ENCODE results near the gene LRRTM4.

The LRRTM4 gene

DNA sequence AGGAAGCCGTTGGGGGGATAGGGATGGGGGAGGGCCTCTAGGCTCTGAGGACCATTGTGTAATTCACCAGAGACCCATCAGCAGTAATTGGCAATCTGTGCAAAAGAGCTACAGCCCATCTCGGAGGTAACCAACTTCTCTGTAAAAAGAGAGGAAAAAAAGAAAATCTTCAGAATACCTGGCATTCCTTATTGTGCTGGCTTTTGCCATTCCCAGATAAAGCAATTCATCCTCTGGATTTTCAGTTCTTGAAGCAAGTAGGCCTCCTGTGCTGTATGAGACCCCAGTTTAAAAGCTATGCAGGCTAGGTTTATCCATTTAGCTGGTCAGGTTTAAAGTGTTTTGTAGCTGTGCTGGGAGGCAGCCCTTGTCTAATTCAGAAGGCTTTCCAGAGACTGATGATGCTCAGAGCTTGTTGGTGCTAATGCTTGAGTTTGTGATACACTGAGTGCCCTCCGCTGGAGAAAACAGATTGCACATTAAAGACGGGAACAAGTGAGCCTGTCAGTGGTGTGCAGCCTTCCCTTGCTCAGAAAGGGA is at the start of gene LRRTM4:
TSS of gene LRRTM4 (minus strand) at position 446 of the 540 bp plus-strand sequence.
- no peak for DNase-seq (ENCODE audit: low read depth)

DNA sequence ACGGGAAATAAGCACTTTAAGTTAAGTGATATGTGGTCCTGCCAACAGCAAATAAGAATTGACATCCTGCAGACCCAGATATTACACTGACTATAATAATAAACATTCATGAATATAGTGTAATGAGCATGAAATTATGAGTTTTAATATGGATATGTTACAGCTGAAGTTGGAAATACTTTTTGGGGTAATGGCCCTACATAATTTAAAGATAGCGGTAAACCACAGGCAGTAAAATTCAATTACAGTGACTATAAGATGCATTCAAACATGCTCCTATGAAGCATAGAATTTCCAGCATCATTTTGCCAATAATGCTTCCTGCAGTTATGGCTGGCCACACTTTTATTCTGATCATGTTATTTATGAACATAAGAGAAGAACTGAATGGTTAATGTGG is 49.4 kb upstream of the LRRTM4 start:
- DNase-seq (ENCODE audit: low read depth) = no peak

DNA sequence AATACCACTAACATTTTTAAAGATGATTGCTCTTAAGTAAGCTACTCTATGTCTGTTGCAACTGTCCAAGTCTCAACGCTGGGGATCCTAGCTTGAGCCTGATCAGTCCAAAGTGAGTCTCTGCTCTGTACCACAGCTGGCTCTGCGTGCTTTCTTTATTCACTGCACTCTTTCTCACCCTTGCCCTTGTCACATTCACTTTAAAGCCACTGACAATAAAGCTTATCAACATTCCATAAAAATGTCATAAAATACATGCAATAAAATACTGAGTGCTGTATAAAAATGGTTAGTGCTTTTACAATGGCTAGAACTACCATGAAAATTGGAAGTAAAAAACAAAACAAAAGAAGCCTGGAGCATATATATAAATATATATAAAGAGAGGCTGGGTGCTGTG is 45.5 kb upstream of the LRRTM4 start:
- no peak for DNase-seq (ENCODE audit: low read depth)

DNA sequence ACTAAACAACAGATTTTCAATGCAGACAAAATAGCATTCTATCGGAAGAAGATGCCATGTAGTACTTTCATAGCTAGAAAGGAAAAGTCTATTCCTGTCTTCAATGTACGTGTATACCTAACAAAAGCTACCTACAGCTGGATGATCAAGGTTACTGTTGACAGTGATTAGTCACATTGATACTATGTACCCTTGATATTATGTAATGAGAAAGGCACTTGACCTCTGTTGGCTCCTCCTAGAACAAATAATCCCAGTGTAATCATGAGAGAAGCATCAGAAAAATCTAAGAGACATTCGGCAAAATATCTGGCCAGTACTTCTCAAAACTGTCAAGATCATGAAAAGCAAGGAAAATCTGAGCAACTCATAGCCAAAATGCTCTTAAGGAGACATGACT is 44.4 kb upstream of the LRRTM4 start:
- DNase-seq (ENCODE audit: low read depth) = no peak

DNA sequence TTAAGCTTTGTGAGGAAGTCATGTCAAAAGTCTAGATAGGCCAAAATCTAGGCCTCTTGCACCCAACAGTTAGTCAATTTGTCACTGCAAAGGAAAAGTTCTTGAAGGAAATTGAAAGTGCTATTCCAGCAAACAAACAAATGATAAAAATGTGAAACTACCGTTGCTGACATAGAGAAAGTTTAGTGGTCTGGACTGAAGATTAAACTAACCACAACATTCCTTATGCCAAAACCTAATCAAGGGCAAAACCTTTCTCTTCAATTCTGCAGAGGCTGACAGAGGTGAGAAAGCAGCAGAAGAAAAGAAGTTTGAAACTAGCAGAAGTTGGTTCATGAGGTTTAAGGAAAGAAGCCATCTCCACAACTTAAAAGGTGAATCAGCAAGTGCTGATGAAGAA is 44.0 kb upstream of the LRRTM4 start:
- no peak for DNase-seq (ENCODE audit: low read depth)

DNA sequence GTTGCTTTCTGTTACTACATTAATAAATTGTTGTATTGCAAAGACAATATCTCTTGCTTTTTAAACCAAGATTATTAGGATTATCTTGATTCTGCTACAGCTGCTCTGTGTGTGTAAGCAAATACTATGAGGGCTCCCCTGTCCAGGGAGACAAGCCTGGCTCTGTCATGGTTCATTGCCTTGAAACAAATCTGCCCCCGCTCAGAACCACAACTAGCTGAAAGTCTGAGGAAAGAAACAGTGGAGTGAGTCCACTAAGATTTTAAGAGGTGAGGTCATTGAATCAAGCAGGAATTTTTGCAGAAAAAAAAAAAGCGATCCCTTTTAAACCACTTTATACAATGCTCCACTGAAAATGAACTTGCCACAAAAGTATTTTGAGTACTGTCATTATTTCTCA is 30.8 kb upstream of the LRRTM4 start:
- DNase-seq (ENCODE audit: low read depth) = no peak

DNA sequence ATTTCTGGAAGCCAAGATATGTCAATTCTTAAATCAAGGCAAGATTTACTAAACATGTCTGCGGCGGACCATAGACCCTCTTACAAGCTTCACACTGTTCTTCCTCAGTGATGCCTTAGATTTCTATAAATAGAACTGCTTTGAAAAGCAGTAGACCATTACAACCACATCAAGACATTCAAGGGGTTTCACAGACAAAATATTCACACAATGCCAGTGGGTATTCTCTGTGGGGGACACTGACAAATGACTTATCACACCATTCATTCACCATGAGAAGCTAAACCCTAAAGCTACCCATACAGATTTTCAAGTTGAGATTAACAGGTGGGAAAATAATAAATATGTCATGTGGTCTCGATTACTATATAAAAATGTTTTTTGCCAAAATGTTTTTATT is 15.9 kb upstream of the LRRTM4 start:
- DNase-seq (ENCODE audit: low read depth) = no peak

DNA sequence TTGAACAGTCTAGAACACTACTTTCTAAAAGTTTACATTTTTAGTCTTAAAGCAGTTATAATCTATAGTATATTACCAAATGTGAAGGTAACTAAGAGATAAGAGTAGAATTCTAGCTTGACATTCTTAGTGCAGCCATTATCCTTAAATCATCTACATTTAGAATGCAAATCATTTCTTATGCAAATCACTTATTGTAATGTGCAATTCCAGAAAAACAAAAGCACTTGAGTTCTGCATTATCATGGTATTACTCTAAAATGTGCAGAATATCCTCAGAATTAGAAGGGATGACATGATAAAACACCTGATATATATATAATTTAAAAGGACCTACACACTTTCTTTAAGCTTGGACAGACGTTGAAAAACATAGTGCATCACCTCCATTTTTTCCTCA is 712 bp upstream of the LRRTM4 start:
- no peak for DNase-seq (ENCODE audit: low read depth)

DNA sequence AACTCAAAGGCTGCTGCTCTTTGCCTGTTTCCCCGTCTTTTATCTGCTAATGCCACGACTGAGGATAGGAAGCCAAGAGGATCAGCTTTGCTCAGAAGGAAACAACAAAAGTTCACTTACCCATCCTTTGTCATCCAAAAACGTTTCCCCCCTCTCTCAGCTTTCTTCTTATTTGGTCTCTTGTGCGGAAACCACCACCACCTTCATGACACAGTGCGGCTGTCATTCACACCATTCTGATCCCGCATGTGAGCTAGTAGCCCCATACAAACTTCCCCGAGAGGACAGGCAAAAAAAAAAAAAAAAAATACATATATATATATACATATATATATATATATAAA is 656 bp downstream of the LRRTM4 start:
- no peak for DNase-seq (ENCODE audit: low read depth)

DNA sequence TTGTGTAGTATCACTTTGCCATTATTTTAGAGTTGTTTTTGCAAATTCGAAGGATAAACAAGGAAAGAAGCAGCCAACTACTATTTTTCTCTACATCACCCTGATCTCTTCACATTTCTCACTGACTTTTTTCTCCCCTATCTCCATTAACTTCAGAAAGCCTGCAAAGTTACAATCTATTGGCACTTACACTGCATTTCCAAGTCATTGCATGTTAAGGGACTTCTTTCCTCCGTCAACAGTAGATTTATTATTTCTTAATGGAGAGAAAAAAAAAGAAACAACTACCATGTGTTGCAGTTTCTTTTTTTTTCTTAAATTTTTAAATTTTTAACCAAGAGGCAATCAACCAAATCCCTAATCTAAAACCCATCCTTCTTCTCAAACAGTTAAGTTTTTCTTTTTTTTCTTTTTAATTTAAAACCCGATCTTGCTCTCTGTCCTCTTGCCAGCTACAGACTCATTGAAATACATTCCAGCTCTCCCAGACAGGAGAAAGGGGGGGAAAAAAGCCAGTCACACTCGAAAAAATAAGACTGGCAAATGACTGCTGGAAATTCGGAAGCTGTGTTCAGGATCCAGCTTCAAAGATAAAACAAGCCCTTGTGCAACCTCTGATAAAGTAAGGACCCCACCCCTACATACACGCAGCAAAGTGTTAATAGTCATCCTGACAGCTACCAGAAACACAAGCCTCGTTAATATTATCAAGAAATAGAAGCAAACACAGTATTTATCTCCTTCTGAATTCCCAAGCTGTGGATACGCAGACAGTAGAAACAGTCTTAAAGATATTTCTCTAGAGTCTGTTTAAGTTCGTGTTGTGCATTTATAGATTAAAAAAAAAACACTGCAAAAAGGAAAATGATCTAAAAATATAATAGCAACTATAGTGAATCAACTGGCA is 1.3 kb downstream of the LRRTM4 start:
- DNase-seq (ENCODE audit: low read depth) = no peak

DNA sequence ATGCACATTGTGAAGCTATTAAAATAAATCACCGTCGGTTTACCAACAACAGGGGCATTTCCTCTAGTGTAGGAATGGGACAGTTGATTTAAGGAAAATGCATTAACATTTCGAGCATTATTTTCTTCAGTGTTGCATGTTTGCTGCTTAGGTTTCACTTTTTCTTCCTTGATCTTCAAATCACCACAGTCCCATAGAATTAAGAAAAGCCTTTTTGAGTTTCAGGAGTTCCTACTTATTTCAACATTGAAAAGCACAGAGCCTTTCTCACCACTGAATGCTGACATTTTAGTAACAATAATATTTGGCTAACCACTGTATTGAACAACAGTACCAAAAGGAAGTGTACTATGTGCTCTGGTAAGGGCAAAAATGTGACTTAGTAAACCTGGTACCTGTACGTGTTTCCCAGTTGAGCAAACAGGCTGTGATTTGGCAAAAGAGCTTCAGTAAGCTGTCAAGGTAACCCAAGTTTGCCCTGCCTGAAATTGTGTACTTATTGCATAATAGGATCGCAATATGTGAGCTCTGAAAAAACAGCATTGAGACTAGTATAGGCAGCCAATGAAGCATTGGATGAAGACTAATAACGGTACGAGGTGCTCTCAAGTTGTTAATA is 2.2 kb downstream of the LRRTM4 start:
- DNase-seq (ENCODE audit: low read depth) = no peak

DNA sequence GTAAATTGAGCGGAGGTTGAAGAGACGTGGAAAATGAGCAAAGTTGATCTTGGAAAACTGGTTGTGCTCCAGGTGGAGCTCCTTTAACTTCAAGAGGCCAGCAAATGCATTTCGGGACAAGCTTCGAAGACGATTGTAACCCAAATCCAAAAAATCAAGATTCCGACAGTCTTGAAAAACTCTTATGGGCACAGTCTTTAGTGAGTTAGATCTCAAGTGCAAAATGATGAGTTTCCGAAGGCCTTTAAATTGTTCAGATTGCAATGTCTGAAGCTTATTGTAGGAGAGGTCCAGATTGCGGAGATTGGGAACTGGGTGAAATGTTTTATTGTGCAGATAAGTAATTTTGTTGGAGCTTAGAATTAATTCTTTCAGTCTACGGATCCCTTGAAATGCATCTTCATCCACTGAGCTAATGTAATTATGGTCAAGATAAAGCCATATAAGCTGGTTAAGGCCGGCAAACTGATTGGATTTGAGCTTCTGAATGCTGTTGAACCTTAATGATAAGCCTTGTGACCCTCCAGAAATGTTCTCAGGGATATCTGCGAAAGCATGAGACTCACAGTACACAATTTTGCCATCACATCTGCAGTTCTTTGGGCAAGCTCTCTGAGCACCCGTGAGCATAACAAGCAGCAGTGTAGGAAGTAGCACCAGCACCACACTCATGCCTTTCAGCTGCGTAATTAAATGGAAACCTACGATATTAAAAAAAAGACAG is 2.9 kb downstream of the LRRTM4 start:
- DNase-seq (ENCODE audit: low read depth) = no peak

DNA sequence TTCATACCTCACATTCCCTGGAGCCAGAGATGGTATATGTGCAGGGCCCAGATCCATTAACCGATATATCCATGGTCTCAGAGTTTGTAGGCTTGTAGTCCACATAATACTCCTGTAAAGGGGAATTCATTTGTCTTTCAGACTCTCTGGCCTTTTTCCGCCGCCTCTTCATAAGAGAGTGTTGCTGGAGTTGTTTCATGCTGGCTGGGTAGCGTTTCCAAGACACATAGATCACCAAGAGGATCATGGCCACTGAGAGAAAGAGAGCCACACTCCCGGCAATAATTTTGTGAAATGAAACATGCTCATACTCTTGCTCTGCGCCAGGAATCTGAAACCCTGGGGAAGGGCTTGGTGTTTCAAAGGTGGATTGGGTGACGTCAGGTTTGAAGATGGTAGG is 3.9 kb downstream of the LRRTM4 start:
- no peak for DNase-seq (ENCODE audit: low read depth)

DNA sequence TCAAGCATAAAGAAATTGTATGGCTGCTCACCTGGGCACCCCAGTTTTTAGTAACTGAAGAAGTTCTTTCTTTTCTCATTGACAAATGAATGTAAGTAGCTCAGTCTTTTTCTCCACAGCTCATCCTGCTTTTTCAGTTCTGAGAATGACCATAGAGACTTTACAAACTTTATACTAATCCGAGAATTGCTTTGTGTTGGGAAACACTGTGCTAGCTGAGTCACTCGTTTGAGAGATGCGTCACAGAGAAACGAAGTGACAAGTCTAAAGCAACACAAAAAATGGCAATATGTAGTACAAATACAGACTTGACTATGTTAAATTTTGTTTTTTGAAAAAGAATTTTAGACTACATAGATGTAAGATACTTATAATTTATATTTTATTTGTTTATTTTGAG is 9.0 kb downstream of the LRRTM4 start:
- no peak for DNase-seq (ENCODE audit: low read depth)

DNA sequence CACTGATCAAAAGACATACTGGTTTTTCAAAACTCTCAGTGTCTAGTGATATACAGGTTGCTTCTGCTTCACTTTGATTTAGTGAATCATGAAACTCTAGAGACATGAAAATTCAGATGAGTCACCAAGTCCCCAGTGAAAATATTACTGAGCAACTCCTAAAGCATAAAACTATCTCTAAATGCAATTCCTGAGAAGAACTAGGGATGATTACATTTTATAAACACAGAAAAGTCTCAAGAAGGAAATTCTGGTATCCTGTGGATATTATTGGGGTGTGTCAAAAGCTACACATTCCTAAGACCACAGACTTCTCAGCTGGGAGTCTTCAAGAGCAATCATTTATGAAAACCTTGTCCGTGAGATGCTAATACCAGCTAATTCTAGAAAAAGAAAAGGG is 9.7 kb downstream of the LRRTM4 start:
- no peak for DNase-seq (ENCODE audit: low read depth)

DNA sequence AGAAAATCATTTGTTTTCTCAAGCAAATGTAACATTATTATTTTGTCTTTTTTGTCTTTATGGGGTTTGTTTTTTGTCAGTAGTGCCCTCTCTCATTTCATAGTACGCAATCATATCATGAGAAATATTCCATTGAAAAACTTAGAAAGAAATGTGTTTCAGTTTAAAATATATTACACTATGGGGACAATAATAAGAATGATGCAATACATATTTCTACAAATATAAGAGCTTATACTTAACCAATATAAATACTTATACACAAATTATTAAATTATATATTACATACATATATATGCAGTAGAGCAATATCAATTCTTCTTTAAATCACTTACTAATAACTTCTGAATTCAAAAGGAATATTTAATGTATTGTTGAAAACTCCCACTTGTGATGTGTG is 13.7 kb downstream of the LRRTM4 start:
- DNase-seq (ENCODE audit: low read depth) = no peak

DNA sequence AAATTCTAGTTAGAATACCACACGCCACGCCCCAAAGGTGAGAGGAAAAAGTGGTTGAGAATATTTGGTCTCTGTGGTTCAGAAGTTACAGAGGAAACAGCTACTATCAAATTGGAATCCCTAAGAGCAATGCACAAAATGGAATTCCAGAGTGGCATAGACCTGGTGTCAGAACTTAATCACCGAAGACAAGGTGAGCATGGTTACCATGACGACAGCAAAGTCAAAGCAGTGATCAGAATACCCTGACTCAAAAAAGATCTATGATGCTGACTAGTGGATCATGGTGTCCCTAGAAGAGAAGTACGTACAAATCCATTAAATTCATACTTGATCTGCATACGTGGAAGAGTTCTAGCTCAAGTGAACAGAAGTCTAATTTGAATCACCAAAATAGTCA is 14.5 kb downstream of the LRRTM4 start:
- DNase-seq (ENCODE audit: low read depth) = no peak

DNA sequence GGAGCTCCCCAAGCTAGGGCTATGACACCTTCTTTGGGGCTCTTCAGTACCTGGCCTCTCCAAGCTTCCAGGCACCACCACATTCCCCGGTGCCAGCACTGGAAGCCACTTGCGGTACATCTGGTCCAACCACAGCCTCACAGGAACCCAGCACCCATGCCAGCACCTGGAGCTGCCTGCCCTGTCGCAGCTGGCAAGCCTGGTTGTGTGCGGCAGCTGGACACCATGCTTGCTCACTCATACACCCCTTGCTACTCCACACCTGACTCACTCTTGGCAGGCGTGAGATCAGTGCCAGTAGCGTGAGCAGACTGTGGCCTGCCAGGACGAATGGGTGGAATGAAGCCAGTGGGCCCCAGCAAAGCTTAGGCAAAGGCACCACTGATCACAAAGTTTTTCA is 34.0 kb downstream of the LRRTM4 start:
- DNase-seq (ENCODE audit: low read depth) = no peak

DNA sequence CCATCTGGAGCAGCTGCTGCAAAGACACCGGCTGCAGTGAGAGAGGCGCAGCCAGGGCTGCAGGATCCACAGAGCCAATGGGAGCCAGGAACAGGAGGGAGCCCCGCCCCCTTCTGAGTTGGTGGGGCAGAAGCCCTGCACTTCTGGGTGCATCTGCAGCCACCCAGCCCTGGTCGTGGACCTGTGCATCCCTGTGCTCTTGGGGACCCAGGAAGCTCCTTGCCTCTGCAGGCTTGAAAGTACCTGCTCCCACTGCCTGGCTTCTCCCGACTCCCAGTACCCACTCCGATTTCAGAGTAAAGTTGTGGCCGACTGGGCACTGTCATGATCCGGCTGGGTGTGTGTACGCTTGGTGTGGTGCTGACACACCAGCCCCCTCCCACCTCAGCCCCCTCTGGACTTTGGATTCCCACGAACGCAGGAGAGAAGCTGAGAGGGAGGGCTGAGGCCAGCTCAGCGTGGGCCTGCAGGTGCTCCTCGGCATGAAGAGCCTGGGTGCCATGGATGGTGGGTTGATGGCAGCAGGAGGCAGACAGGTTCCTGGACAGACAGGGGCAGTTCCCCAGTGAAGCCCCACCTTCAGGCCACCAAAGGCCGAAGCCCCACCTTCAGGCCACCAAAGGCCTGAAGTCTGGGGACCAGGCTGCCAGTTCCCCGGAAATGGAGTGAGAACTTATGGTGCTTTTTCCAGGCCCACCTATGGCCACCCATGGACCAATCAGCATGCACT is 34.9 kb downstream of the LRRTM4 start:
- no peak for DNase-seq (ENCODE audit: low read depth)

DNA sequence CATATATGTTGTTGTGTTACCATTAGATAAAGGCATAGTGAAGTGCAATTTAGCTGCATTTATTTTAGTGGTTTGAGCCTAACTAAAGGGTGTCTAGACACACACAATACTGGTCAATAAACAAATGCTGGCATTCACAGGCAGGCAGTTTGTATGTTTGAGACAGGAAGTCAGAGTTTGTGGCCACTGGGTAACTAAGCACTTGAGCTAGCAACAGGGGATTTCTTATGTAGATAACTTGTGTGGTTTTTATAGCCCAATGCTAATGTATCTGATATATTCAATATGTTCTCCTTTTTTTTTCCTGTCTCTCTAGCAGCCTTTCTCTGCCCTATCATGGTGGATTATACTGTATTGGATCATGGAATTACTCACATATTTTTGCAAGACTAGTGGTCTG is 38.1 kb downstream of the LRRTM4 start:
- no peak for DNase-seq (ENCODE audit: low read depth)

DNA sequence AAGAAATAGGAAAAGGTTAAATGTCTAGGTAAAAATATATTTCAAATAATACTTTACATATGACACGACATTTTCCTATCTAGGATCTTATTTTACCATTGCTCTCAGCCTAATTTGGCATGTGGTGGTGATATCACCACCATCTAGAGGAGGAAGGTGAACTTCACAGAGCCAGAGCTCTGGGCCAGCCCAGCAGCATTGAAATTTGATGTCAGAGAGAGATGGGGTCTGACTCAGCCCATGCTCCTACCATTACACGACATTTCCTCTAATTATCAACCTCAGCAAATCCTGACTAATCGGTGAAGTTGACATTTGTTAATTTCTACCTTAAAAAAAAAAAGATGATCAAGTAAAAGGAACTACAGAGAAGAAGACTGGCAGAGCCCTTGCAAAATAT is 42.3 kb downstream of the LRRTM4 start:
- no peak for DNase-seq (ENCODE audit: low read depth)

DNA sequence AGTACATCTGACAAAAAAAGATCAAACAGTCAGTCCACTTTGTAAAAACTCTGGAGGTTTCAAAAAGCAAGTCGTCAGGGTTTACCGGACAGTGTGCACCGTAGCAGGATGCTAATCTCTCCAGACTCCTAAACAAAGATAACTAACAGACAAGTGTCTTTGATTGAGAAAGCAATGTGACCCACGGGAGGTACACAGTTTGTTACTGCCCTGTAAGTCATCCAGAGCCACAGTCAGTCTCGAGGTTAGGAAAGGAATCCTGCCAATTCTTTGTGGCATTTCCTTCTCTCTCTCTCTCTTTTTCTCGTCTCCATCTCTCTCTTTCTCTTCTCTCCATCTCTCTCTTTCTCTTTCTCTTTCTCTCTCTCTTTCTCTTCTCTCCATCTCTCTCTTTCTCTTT is 42.8 kb downstream of the LRRTM4 start:
- DNase-seq (ENCODE audit: low read depth) = no peak
